ENCODE measurements around the gene LTN1.
"Not testable (repeated sequence)": the region's sequence is repeated elsewhere in the genome, so short reads cannot be mapped to it uniquely, and the experiment has no call there.

LTN1 gene
- long read RNA-seq, donor 1 = 0 reads
- long read RNA-seq, donor 2 = 0 reads
- long read RNA-seq, donor 3 = 0 reads
- long read RNA-seq, donor 4 = 0 reads
- long read RNA-seq, donor 5, full-length matches to known transcripts = 2 of 2 reads
- long read RNA-seq, donor 5, partial matches to known transcripts = 0 of 2 reads
- long read RNA-seq, donor 5, other reads (novel, unspliced or antisense) = 0 of 2 reads
- long read RNA-seq, donor 6 = 0 reads
- long read RNA-seq, donor 7, partial matches to known transcripts = 8 of 8 reads
- long read RNA-seq, donor 7, other reads (novel, unspliced or antisense) = 0 of 8 reads
- long read RNA-seq, donor 8, full-length matches to known transcripts = 1 of 1 reads
- long read RNA-seq, donor 8, partial matches to known transcripts = 0 of 1 reads
- long read RNA-seq, donor 8, other reads (novel, unspliced or antisense) = 0 of 1 reads

- peak; percentile 93 for DNase-seq
These were observed at the start of gene LTN1 for GRCh38 chr21:28992526-28993292. TSS of gene LTN1 (minus strand) at chr21:28992877. CDS start at chr21:28992805, 72 bp downstream.

GRCh38 chr21:29034678-29035077, 42.0 kb upstream of the LTN1 start:
- no peak for DNase-seq

- DNase-seq = no peak
These were observed 41.2 kb upstream of the LTN1 start for GRCh38 chr21:29033871-29034270.

- no peak for DNase-seq
These were observed 40.6 kb upstream of the LTN1 start for GRCh38 chr21:29033301-29033700.

GRCh38 chr21:29030909-29031308, 38.2 kb upstream of the LTN1 start:
- DNase-seq = no peak

- no peak for DNase-seq
These were observed 36.8 kb upstream of the LTN1 start for GRCh38 chr21:29029524-29029923.

- DNase-seq = no peak
These were observed 32.6 kb upstream of the LTN1 start for GRCh38 chr21:29025328-29025713.

- DNase-seq = peak; percentile 100
These were observed 32.0 kb upstream of the LTN1 start, which contains the start of gene USP16 for GRCh38 chr21:29024474-29025327. TSS of gene USP16 (plus strand) at chr21:29024668. CDS start at chr21:29027914, 3,246 bp downstream.

- DNase-seq = no peak
These were observed 29.5 kb upstream of the LTN1 start for GRCh38 chr21:29022166-29022565.

- peak; percentile 19 for DNase-seq
These were observed 25.9 kb upstream of the LTN1 start for GRCh38 chr21:29018540-29018939.

GRCh38 chr21:29017639-29018237, 25.1 kb upstream of the LTN1 start:
- no peak for DNase-seq

GRCh38 chr21:29011236-29011635, 18.6 kb upstream of the LTN1 start:
- not testable (repeated sequence) for DNase-seq

- DNase-seq = no peak
These were observed 15.7 kb upstream of the LTN1 start for GRCh38 chr21:29008367-29008766.

- no peak for DNase-seq
These were observed 15.1 kb upstream of the LTN1 start for GRCh38 chr21:29007810-29008209.

- no peak for DNase-seq
These were observed 14.5 kb upstream of the LTN1 start for GRCh38 chr21:29007135-29007534.

- no peak for DNase-seq
These were observed 13.0 kb upstream of the LTN1 start for GRCh38 chr21:29005696-29006095.

GRCh38 chr21:29002442-29003144, 9.9 kb upstream of the LTN1 start:
- DNase-seq = peak; percentile 84

GRCh38 chr21:28993293-28993629, 584 bp upstream of the LTN1 start:
- no peak for DNase-seq

- no peak for DNase-seq
These were observed 684 bp downstream of the LTN1 start for GRCh38 chr21:28991861-28992525.

- not testable (repeated sequence) for DNase-seq
These were observed 4.5 kb downstream of the LTN1 start for GRCh38 chr21:28988146-28988545.

GRCh38 chr21:28986677-28987076, 6.0 kb downstream of the LTN1 start:
- DNase-seq = no peak

All from right kidney (tissue), 9 donors.